ENCODE data around the gene RBM38.

The RBM38 gene

GRCh38 chr20:57443349-57444265 lies 52.4 kb downstream of the RBM38 start:
- no peak for DNase-seq (ENCODE audit: insufficient read length)
- no peak for TF ChIP-seq POLR2A (IDR thresholded peaks at IDR 0.05; ENCODE audit: low read depth, low read length)
- TF ChIP-seq POLR2AphosphoS5 (IDR thresholded peaks at IDR 0.05; ENCODE audit: low read depth, low read length), result no peak
- TF ChIP-seq TAF1 (IDR thresholded peaks at IDR 0.05; ENCODE audit: borderline replicate concordance, low read depth, low read length), result no peak
- FAIRE-seq, result no peak

- FAIRE-seq, result no peak
- DNase-seq (ENCODE audit: insufficient read length), result no peak
- TF ChIP-seq POLR2A (IDR thresholded peaks at IDR 0.05; ENCODE audit: low read depth, low read length), result no peak
- TF ChIP-seq POLR2AphosphoS5 (IDR thresholded peaks at IDR 0.05; ENCODE audit: low read depth, low read length), result no peak
- no peak for TF ChIP-seq TAF1 (IDR thresholded peaks at IDR 0.05; ENCODE audit: borderline replicate concordance, low read depth, low read length)
Measured at GRCh38 chr20:57444394-57445048, 53.3 kb downstream of the RBM38 start.

GRCh38 chr20:57445298-57445697 lies 54.1 kb downstream of the RBM38 start:
- FAIRE-seq (no peak), DNase-seq (ENCODE audit: insufficient read length) (no peak)
- no peak for TF ChIP-seq POLR2A (IDR thresholded peaks at IDR 0.05; ENCODE audit: low read depth, low read length)
- no peak for TF ChIP-seq POLR2AphosphoS5 (IDR thresholded peaks at IDR 0.05; ENCODE audit: low read depth, low read length)
- TF ChIP-seq TAF1 (IDR thresholded peaks at IDR 0.05; ENCODE audit: borderline replicate concordance, low read depth, low read length), result no peak

GRCh38 chr20:57445774-57446173 lies 54.6 kb downstream of the RBM38 start:
- FAIRE-seq, result no peak
- no peak for TF ChIP-seq TAF1 (IDR thresholded peaks at IDR 0.05; ENCODE audit: borderline replicate concordance, low read depth, low read length)
- no peak for TF ChIP-seq POLR2A (IDR thresholded peaks at IDR 0.05; ENCODE audit: low read depth, low read length)
- no peak for TF ChIP-seq POLR2AphosphoS5 (IDR thresholded peaks at IDR 0.05; ENCODE audit: low read depth, low read length)
- no peak for DNase-seq (ENCODE audit: insufficient read length)

- no peak for FAIRE-seq
Measured at GRCh38 chr20:57448764-57449354, 57.7 kb downstream of the RBM38 start.

GRCh38 chr20:57449398-57450354 lies 58.5 kb downstream of the RBM38 start:
- no peak for DNase-seq (ENCODE audit: insufficient read length)
- no peak for TF ChIP-seq POLR2AphosphoS5 (IDR thresholded peaks at IDR 0.05; ENCODE audit: low read depth, low read length)
- no peak for TF ChIP-seq POLR2A (IDR thresholded peaks at IDR 0.05; ENCODE audit: low read depth, low read length)
- no peak for TF ChIP-seq TAF1 (IDR thresholded peaks at IDR 0.05; ENCODE audit: borderline replicate concordance, low read depth, low read length)
- FAIRE-seq, result no peak

More at GRCh38 chr20:57448764-57449354, 57.7 kb downstream of the RBM38 start:
- no peak for DNase-seq (ENCODE audit: insufficient read length)
- TF ChIP-seq POLR2A (IDR thresholded peaks at IDR 0.05; ENCODE audit: low read depth, low read length), result no peak
- no peak for TF ChIP-seq POLR2AphosphoS5 (IDR thresholded peaks at IDR 0.05; ENCODE audit: low read depth, low read length)
- TF ChIP-seq TAF1 (IDR thresholded peaks at IDR 0.05; ENCODE audit: borderline replicate concordance, low read depth, low read length), result no peak

- 0 out of 2 replicates have a peak, but pooled peaks have one; percentile 13 for TF ChIP-seq TAF1 (IDR thresholded peaks at IDR 0.05; ENCODE audit: borderline replicate concordance, low read depth, low read length)
- TF ChIP-seq POLR2A (IDR thresholded peaks at IDR 0.05; ENCODE audit: low read depth, low read length), result no peak
- 0 out of 2 replicates have a peak, but pooled peaks have one; percentile 23 for TF ChIP-seq POLR2AphosphoS5 (IDR thresholded peaks at IDR 0.05; ENCODE audit: low read depth, low read length)
- DNase-seq (ENCODE audit: insufficient read length) (peak; percentile 75), FAIRE-seq (peak; percentile 88)
Measured at GRCh38 chr20:57450419-57450818, 59.2 kb downstream of the RBM38 start.

GRCh38 chr20:57450931-57451330 lies 59.7 kb downstream of the RBM38 start:
- DNase-seq (ENCODE audit: insufficient read length) (no peak), FAIRE-seq (no peak)

GRCh38 chr20:57451431-57451794 lies 60.2 kb downstream of the RBM38 start:
- FAIRE-seq (no peak), DNase-seq (ENCODE audit: insufficient read length) (no peak)
- TF ChIP-seq TAF1 (IDR thresholded peaks at IDR 0.05; ENCODE audit: borderline replicate concordance, low read depth, low read length) (no peak), POLR2AphosphoS5 (IDR thresholded peaks at IDR 0.05; ENCODE audit: low read depth, low read length) (no peak), POLR2A (IDR thresholded peaks at IDR 0.05; ENCODE audit: low read depth, low read length) (no peak)

More at GRCh38 chr20:57450931-57451330, 59.7 kb downstream of the RBM38 start:
- no peak for TF ChIP-seq TAF1 (IDR thresholded peaks at IDR 0.05; ENCODE audit: borderline replicate concordance, low read depth, low read length)
- no peak for TF ChIP-seq POLR2A (IDR thresholded peaks at IDR 0.05; ENCODE audit: low read depth, low read length)
- TF ChIP-seq POLR2AphosphoS5 (IDR thresholded peaks at IDR 0.05; ENCODE audit: low read depth, low read length), result no peak

Measured in GM12892 (cell line).